Transverse colon (tissue), 4 donors: ENCODE results near the gene TIMM10B. TPM values are rescaled to one million over a fixed set of nuclear protein-coding genes. Genes with fewer than 3 reads are reported as not detected.

Experiments
- DNase-seq: peaks from one replicate; pipeline ENCODE4 v3.0.0-alpha.2; 2019
- H3K27ac ChIP-seq, 4 donors: fragments of 200-600 bp; sonication (generic); 2 replicates each; pipeline ENCODE4 v1.5.1; 2016 to 2018; ENCODE audit warnings: inconsistent platforms in 4 of 4
- H3K27me3 ChIP-seq: fragments of 200-600 bp; sonication (generic); 2 replicates; pipeline ENCODE4 v1.5.1; 2017; ENCODE audit warnings: inconsistent platforms
- H3K36me3 ChIP-seq, 4 donors: fragments of 200-600 bp; sonication (generic); 2 replicates each; pipeline ENCODE4 v1.5.1; 2017 to 2019; ENCODE audit warnings: inconsistent platforms in 4 of 4
- H3K4me1 ChIP-seq, 4 donors: fragments of 200-600 bp; sonication (generic); 2 replicates each; pipeline ENCODE4 v1.5.1; 2017 to 2020; ENCODE audit warnings: inconsistent platforms in 4 of 4
- H3K4me3 ChIP-seq, 4 donors: fragments of 200-600 bp; sonication (generic); 1 replicate in 1 of 4; 2 replicates in 3 of 4; pipeline versions ENCODE4 v1.5.1 to v1.6.1; 2017 to 2019; ENCODE audit warnings: inconsistent platforms in 4 of 4
- H3K9me3 ChIP-seq, 2 donors: fragments of 200-600 bp; sonication (generic); 2 replicates each; pipeline ENCODE4 v1.5.1; 2017 to 2019; ENCODE audit warnings: inconsistent platforms in 2 of 2
- EP300 ChIP-seq: sonication (generic); formaldehyde crosslinking; IDR thresholded peaks from one replicate; pipeline ENCODE4 v1.6.1; 2017; ENCODE audit warnings: antibody characterized with exemption, low read depth
- POLR2A ChIP-seq: fragments of 450-650 bp; IDR thresholded peaks from one replicate; pipeline ENCODE4 v1.6.1; 2016; ENCODE audit warnings: antibody characterized with exemption, mild to moderate bottlenecking, moderate library complexity
- POLR2AphosphoS5 ChIP-seq, 3 donors: sonication (generic); formaldehyde crosslinking; IDR thresholded peaks; one replicate each; pipeline ENCODE4 v1.6.1; 2016; ENCODE audit warnings: antibody characterized with exemption in 3 of 3
- WGBS, 2 donors: methylation state at CpG; one replicate each; pipeline ENCODE4 v1.1.5; 2018; ENCODE audit warnings: low coverage in 1 of 2; 5-methylcytosine and 5-hydroxymethylcytosine counted together
- in situ Hi-C, 4 donors: fragments of 200-750 bp; cut with MboI; loops; one replicate each; pipeline versions ENCODE4 v1.15.0 to v1.15.1; 2017; ENCODE audit warnings: low sequenced_read_pairs in 3 of 4, low pct_ligation_motif_present in 1 of 4, low pct_unique_long_range_greater_than_20kb in 1 of 4
- intact Hi-C: fragments of 100-400 bp; cut with DNase I; formaldehyde crosslinking; loops from one replicate; pipeline ENCODE4 v1.15.1; 2023; ENCODE audit warnings: low total_unique reads
- total RNA-seq, 4 donors: library from RNA; depleted of rRNA; stranded (reverse); fragments of >200 nt; gene quantifications; one replicate each; pipeline ENCODE4 v1.1.0, GENCODE V29; 2016
- TF ChIP-seq, protein P1 (sequence below), 5 experiments: fragments of 200-600 bp in 3 of 5; fragments of 450-650 bp in 2 of 5; sonication (generic) in 3 of 5; IDR thresholded peaks; 1 replicate in 2 of 5; 2 replicates in 3 of 5; pipeline ENCODE4 v1.5.1; 2016 to 2017; ENCODE audit warnings: antibody characterized with exemption in 5 of 5, inconsistent platforms in 3 of 5, mild to moderate bottlenecking in 2 of 5, moderate library complexity in 1 of 5

The TIMM10B gene
- total RNA-seq, 4 donors from 2014 or later: 19.1 to 40.2 (median 30.3) TPM

DNA sequence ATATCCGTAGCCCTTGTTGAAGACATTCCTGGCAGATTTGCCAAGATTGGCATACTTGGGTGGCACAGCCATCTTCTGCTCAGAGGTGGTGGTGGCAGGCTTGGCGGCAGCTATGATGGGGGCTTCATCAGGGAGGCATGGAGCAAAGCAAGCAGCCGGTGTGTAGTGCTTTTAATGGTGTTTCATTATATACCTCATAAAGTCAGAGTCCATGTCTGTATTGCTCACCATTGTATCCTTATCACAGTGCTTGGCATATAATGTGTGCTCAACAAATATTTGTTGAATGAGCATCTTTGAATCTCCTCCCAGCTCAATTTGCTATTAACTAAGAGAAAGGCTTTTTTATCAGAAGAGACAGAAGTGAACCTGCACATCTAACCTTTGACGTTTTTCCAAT, 8.0 kb downstream of the TIMM10B start:
- Histone ChIP-seq H3K9me3 (no peaks in the 10 kb centered on the region), H3K27ac (peak overlapping the region; percentile 27 to 79 (median 56)), H3K27me3 (no peaks in the 10 kb centered on the region), H3K4me3 (no peak overlapping the region), H3K36me3 (peaks cover 0 to 6% (median 0%) of the 10 kb centered on the region in 4 donors), H3K4me1 (peaks cover 0 to 43% (median 21%) of the 10 kb centered on the region in 4 donors)
- no peak for DNase-seq
- WGBS, 2 donors: 35 to 64% methylated on average over 2 to 4 of the region's 4 CpGs
- in situ Hi-C loops (loop anchor here in 1 of 4 donors (10.0 kb wide), 1 partner anchor 255 kb away; the partner anchor contains the start of genes CNGA4 and FHIP1B), intact Hi-C loops (no loop called here)
- no peak for TF ChIP-seq POLR2AphosphoS5 (IDR thresholded peaks at IDR 0.05)
- no peak for TF ChIP-seq POLR2A

DNA sequence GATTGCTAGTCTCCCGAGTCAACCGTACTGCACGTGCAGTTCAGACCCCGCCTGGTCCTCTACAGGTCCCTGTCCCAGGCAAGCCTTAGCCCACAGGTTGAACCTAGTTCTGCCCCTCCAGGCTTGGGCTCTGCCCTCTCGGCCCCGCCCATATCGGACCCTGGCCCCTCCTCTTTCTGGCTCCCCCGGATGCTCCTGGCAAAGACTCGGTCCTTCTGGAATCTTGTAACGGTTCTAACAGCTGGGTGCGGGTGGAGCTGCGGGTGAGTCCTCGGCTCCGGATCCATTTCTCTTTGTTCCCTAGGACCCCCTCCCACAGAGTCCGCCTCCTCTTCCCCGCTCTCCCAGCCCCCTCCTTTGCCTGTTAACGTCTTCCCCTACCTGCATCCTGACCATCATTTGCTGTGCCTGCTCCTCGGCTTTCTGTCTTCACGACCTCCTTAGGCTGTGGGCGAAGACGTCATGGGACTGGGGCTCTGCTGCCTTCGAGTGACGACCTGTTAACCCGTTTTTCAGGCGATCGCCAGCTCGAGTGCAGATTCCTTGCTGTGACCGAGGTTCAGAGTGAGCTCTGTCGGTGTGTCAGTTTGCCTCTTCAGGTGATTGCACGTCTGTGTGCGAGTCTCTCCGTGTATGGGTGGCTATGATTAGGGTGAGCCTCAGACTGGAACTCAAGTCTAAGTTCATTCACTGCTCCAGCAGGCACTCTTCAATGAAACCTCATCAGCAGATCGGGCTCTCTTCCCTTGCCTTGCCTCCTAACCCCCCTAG, 16.0 kb downstream of the TIMM10B start, which contains the start of gene DNHD1:
DNHD1 (plus strand) TSS at position 212 of the 771 bp plus-strand sequence. CDS start 936 bp downstream, outside the sequence.
- DNase-seq: no peak
- Histone ChIP-seq H3K4me3 (peak within 1 kb of the TSS in 3 of 4 donors; percentile 3 to 22 (median 14)), H3K27me3 (no peaks in the 10 kb centered on the region), H3K27ac (peak within 1 kb of the TSS; percentile 30 to 58 (median 42)), H3K4me1 (peaks cover 0 to 6% (median 0%) of the 10 kb centered on the region in 4 donors), H3K36me3 (peaks cover 0 to 6% (median 0%) of the 10 kb centered on the region in 4 donors), H3K9me3 (no peaks in the 10 kb centered on the region)
- TF ChIP-seq, protein P1, sequence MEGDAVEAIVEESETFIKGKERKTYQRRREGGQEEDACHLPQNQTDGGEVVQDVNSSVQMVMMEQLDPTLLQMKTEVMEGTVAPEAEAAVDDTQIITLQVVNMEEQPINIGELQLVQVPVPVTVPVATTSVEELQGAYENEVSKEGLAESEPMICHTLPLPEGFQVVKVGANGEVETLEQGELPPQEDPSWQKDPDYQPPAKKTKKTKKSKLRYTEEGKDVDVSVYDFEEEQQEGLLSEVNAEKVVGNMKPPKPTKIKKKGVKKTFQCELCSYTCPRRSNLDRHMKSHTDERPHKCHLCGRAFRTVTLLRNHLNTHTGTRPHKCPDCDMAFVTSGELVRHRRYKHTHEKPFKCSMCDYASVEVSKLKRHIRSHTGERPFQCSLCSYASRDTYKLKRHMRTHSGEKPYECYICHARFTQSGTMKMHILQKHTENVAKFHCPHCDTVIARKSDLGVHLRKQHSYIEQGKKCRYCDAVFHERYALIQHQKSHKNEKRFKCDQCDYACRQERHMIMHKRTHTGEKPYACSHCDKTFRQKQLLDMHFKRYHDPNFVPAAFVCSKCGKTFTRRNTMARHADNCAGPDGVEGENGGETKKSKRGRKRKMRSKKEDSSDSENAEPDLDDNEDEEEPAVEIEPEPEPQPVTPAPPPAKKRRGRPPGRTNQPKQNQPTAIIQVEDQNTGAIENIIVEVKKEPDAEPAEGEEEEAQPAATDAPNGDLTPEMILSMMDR (IDR thresholded peaks at IDR 0.05): no peak
- TF ChIP-seq POLR2AphosphoS5 (IDR thresholded peaks at IDR 0.05) (no peak), POLR2A (no peak), EP300 (no peak)
- WGBS, 2 donors: 67 to 80% methylated on average over 5 to 33 of the region's 33 CpGs
- intact Hi-C loops (no loop called here), in situ Hi-C loops (no loop called here)

DNA sequence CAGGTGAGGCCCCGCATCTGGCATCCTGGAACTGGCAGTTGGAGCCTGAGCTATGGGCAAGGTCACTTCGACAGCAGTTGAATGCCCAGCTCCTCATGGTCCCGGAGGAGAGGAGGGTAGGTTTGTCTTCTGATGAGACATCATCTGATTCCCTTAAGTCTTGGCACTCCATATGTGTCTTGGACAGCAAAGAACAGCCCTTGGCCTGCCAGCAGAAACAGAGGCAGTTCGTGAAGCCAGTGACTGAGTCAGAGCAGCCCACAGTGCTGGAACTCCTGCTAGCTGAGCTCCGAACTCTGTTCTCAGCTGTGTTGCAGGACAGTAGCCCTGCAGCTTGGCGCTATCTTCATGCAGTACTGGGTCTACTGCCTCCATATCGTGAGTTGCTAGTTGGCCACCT, 16.8 kb downstream of the TIMM10B start:
- Histone ChIP-seq H3K27me3 (no peaks in the 10 kb centered on the region), H3K27ac (peak overlapping the region; percentile 30 to 58 (median 42)), H3K9me3 (no peaks in the 10 kb centered on the region), H3K4me1 (peaks cover 0 to 6% (median 0%) of the 10 kb centered on the region in 4 donors), H3K4me3 (no peak overlapping the region), H3K36me3 (peaks cover 0 to 6% (median 0%) of the 10 kb centered on the region in 4 donors)
- DNase-seq: no peak
- TF ChIP-seq POLR2A (no peak), POLR2AphosphoS5 (IDR thresholded peaks at IDR 0.05) (no peak), EP300 (no peak)
- TF ChIP-seq, protein P1 (IDR thresholded peaks at IDR 0.05): no peak
- intact Hi-C loops: no loop called here
- WGBS, 2 donors: 61% methylated on average over 7 of the region's 7 CpGs; no CpG with 5 or more reads in 1 of the 2 donors
- in situ Hi-C loops: no loop called here

DNA sequence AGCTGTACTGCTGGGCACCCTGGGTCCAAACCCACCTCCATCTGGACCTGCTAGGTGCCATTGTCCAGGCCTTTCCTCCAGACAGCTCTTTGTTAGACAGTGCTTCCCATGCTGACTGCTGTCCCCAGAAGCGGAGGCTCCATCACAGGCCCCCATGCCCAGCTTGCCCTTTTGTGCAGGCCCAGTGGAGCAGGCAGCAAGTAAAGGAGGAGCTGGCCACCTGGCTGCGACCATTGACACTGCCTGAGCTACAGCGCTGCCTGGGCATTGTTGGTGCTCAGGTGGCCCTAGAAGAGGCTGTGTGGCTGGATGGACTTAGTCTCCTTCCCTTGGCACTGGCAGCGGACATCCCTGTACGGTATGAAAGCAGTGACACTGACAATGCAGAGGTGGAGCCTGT, 17.2 kb downstream of the TIMM10B start:
- Histone ChIP-seq H3K27me3 (no peaks in the 10 kb centered on the region), H3K9me3 (no peaks in the 10 kb centered on the region), H3K36me3 (peaks cover 0 to 4% (median 0%) of the 10 kb centered on the region in 4 donors), H3K4me1 (peaks cover 0 to 6% (median 0%) of the 10 kb centered on the region in 4 donors), H3K4me3 (no peak overlapping the region), H3K27ac (peak overlapping the region in 2 of 4 donors; percentile 12 to 53)
- no peak for DNase-seq
- TF ChIP-seq POLR2AphosphoS5 (IDR thresholded peaks at IDR 0.05) (no peak), EP300 (no peak), POLR2A (no peak)
- TF ChIP-seq, protein P1 (IDR thresholded peaks at IDR 0.05): no peak
- intact Hi-C loops: no loop called here
- in situ Hi-C loops: no loop called here
- 100% methylated on average over 5 of the region's 5 CpGs; no CpG with 5 or more reads in 1 of the 2 donors for WGBS, 2 donors
